NB4 (cell line): ENCODE measurements around the gene ADGRG1.

Experiments
- CTCF ChIP-seq: IDR thresholded peaks from one replicate; pipeline ENCODE4 v1.5.1; 2012; ENCODE audit warnings: low read depth, low read length
- MAX ChIP-seq: IDR thresholded peaks from 2 replicates; pipeline ENCODE4 v1.6.1; 2011; ENCODE audit warnings: low read depth, low read length
- MYC ChIP-seq: IDR thresholded peaks from 2 replicates; pipeline ENCODE4 v1.6.1; 2011; ENCODE audit warnings: low read depth, low read length
- POLR2A ChIP-seq: IDR thresholded peaks from 2 replicates; pipeline ENCODE4 v1.6.1; 2011; ENCODE audit warnings: mild to moderate bottlenecking; ENCODE audit not compliant: insufficient read length; ENCODE audit errors: extremely low read depth

- TF ChIP-seq CTCF (no peak), POLR2A (no peak), MAX (no peak), MYC (0 out of 2 replicates have a peak, but pooled peaks have one; percentile 26)
Observed at GRCh38 chr16:57675741-57676551, 47.5 kb downstream of the ADGRG1 start.
